Stimulated activated CD4-positive, alpha-beta T cell treated with anti-CD3 and anti-CD28 coated beads, Interleukin-4, amount 100 ng/mL, for 1 hour (primary cell): ENCODE results near the gene EIF6.

Experiments
- DNase-seq: peaks from one replicate; pipeline ENCODE4 v3.0.0-alpha.2; 2020

EIF6 gene

GRCh38 chr20:35293303-35294292 lies 9.0 kb upstream of the EIF6 start:
- no peak for DNase-seq

GRCh38 chr20:35292504-35293285 lies 8.1 kb upstream of the EIF6 start:
- DNase-seq, result no peak

GRCh38 chr20:35291654-35292503 lies 7.3 kb upstream of the EIF6 start, which contains the start of gene FAM83C:
TSS of gene FAM83C (minus strand) at chr20:35292425. CDS start at chr20:35292304, 121 bp downstream.
- no peak for DNase-seq

DNA sequence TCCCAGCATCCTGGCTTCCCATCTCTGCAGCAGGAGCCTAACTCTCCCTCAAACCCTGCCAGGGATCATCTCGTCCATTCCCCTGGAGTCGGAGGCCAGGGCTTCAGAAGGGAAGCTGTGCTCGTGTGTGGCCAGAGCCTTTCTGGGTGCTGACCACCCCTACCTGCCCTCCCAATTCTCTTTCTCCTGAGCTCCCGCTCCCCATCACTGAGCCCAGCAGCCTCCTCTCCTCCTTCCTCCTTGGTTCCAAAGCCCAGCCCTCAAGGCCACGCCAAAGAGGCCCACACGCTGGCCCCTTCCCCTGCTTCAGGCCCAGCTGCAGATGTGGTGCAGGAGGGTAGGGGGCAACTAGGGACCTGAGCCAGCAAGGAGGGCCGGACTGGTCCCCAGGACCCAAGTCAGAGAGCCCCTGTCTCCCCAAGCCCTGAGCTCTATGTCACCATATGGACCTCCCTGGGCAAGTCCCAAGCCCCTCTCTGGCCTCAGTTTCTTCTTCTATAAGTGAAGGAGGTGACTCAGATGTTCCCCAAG lies 6.4 kb upstream of the EIF6 start:
- DNase-seq, result no peak

GRCh38 chr20:35290186-35290886 lies 5.8 kb upstream of the EIF6 start:
- DNase-seq, result no peak

GRCh38 chr20:35288325-35289060 lies 3.9 kb upstream of the EIF6 start:
- no peak for DNase-seq

- no peak for DNase-seq
Observed at GRCh38 chr20:35287509-35288324, 3.1 kb upstream of the EIF6 start.

DNA sequence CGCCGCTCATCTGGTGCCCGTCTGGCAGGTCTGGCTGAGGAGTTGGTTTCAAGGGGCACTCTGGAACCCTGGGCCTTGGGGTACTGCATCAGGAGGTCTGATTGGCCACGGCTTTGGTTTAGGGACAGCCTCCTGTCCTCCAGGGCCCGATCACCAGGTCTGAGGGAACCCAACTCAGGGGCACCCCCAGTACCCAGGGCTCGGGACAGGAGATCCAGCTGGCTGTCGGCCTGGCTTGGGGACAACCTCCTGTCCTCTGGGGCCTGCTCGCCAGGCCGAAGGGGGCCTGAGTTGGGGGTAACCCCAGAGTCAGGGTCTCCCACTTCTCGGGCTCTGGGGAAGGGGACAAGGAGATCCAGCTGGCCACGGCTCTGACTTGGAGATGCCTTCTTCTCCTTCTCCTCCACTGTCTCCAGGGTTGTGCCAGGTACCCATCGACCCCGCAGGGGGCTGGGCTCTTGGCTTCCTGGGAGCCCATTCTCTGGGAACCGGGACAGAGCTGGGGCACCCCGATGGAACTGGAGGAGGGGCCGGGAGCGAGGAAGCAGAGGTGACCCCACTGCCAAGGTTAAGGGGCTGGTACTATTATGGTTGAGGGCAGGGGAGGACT lies 2.4 kb upstream of the EIF6 start:
- DNase-seq, result no peak

GRCh38 chr20:35286077-35286898 lies 1.7 kb upstream of the EIF6 start:
- DNase-seq, result no peak

- DNase-seq, result no peak
Observed at GRCh38 chr20:35285806-35286076, 1.2 kb upstream of the EIF6 start.

DNA sequence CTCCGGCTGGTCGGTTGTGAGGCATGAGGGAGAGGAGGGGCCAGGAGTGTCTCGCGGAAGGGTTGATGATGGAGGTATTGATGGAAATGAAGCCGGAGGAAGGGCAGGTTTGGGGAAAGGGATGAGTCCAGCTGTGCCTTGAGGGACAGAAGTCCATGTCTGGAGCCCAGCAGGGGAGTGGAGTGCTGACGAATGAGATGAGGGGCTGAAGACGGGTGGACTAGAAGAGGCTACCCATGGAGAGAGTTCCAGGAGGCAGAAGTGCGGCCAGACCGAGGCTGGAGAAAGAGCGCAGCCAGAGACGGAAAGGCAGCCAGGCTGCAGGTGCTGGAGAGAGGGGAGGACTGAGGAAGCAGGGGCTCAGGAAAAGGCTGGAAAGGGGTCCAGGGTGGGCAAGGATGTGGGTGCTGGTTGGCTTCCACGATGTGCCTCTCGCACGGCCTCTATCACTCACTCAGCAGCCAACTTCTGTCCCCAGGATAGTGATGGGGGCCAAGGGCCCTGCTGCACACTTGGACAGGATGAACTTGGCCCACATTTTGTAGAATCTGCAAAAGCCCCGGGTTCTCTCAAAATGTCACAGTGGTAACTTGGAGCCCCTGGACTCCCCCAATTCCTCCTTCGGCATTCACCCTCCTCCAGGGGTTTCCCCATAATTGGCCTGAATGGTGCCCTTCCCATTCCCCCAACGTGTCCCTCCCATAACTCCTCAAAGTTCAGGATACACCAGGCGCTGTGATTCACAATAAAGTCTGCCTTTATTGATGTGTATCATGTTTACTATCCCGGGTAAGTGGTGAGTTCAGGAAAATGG lies 627 bp upstream of the EIF6 start:
- no peak for DNase-seq

DNA sequence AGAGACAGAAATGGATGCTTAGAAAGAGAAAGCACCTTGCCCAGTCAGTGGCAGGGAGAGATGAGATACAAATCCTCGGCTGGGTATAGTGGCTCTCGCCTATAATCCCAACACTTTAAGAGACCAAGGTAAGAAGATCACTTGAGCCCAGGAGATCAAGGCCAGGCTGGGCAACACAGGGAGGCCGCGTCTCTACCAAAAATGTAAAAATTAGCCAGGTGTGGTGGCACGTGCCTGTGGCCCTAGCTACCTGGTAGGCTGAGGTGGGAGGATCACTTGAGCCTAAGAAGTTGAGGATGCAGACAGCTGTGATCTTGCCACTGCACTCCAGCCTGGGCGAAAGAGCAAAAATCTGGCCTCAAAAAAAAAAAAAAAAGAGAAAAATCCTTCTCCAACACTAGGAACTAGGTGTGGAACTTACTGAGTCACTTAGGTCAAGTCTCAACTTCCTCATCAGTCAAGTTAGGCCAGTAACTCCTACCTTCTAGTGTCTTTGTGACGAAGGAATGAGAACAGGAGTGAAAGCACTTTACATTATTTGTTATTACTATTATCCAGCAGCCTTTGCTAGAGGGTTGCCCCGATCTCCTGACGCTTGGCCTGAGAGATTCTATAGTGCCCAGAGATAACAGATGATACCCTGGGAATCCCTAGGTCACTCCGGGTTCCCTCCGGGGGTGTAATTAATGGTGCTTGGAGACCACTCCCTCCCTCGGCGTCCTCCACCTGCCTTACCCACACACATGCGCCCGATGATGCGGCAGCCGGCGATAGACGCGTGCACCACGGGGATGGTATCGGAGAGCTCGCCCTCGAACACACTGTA lies 918 bp downstream of the EIF6 start:
- DNase-seq, result no peak

- no peak for DNase-seq
Observed at GRCh38 chr20:35281506-35282101, 3.0 kb downstream of the EIF6 start.

DNA sequence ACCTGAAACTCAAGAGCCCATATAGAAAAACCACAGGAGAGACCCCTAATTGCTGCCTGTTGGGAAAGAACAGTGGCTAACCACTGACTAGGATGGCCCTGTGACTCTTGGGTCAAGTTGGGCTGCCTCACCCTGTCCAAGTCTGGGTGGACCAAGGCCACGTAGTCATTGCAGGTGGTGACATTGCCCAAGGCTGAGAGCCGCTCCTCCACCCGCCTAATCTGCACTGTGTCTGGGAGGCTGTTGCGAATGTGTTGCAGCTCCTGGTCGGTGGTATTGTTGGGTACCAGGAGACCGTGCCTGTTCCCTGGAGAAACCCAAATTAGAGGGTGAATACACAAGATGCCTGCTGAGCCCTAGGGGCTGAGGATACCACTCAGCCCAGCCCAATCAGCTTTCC lies 4.0 kb downstream of the EIF6 start:
- DNase-seq, result no peak

DNA sequence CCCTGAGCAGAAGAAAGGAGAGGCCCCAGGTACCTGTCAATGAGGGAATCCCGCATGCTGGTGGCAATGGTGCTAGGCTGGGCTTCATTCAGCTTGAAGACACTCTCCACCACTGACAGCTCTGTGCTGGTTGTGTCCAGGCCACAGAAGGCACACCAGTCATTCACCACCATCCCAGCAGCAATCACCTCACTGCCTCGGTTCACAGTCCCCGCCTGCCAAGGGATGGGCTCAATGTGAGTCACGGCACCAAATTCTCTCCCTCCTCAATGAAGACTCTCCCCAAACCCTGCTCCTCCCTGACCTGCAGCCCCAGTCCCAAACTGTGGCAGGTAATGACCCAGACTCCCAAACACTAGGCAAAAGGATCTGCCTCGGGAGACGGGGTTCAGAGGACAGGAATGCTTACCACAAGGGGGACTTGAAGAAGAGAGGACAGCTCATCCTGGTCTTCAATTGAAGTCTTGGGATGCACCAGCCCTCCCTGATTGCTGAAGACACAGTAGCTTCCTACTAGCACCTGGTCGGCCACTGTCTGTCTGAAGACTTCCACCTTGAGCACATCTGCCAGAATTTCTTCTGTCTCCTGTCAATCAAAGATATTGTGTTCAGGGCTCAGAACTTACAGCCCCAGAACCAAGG lies 4.9 kb downstream of the EIF6 start:
- no peak for DNase-seq

DNA sequence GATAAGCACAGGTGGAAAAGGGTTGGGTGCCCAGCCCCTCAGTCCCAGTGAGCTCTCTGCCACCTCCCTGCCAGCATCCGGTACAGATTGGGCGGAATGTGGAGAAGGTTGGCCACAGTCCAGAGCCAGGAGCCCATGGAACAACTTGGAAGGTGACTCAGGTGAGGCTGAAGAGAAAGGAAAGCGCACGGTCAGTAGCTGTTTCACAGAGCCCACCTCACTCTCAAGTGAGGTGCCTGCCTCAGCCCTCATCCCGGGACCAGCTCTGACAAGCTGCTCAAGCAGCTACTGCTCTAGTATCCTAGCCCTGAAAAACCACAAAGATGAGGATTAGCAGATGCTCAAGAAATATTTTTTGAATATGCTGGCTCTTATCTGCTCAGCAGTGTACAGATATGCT lies 5.5 kb downstream of the EIF6 start:
- DNase-seq, result no peak
